KMS-11 (cell line): Measurements from ENCODE around the gene IFT25.

Source experiments
- H2AFZ ChIP-seq: fragments of 200-600 bp; sonication (generic); 2 replicates; pipeline ENCODE4 v1.6.1; 2016; ENCODE audit warnings: antibody characterized with exemption, mixed run types, low read depth
- H3K27ac ChIP-seq: fragments of 200-600 bp; sonication (generic); 2 replicates; pipeline ENCODE4 v1.6.1; 2016; ENCODE audit warnings: mild to moderate bottlenecking, mixed run types
- H3K27me3 ChIP-seq: fragments of 200-600 bp; sonication (generic); 2 replicates; pipeline ENCODE4 v1.6.1; 2017; ENCODE audit warnings: mild to moderate bottlenecking, low read depth, mixed run types, moderate library complexity; ENCODE audit not compliant: insufficient read depth
- H3K36me3 ChIP-seq: fragments of 200-600 bp; sonication (generic); 2 replicates; pipeline ENCODE4 v1.6.1; 2017; ENCODE audit warnings: mild to moderate bottlenecking, mixed run types; ENCODE audit not compliant: insufficient read depth
- H3K4me1 ChIP-seq: fragments of 200-600 bp; sonication (generic); 2 replicates; pipeline ENCODE4 v1.6.1; 2016; ENCODE audit warnings: mild to moderate bottlenecking, low read depth, mixed run types; ENCODE audit not compliant: poor library complexity, severe bottlenecking
- H3K4me2 ChIP-seq: fragments of 200-600 bp; sonication (generic); 2 replicates; pipeline ENCODE4 v1.7.0; 2016; ENCODE audit warnings: mild to moderate bottlenecking, mixed run types
- H3K4me3 ChIP-seq: fragments of 200-600 bp; sonication (generic); IDR thresholded peaks from 2 replicates; pipeline ENCODE4 v1.6.1; 2017; ENCODE audit warnings: low read depth, low read length, mixed read lengths; ENCODE audit not compliant: insufficient read depth
- H3K79me2 ChIP-seq: fragments of 200-600 bp; sonication (generic); 2 replicates; pipeline ENCODE4 v1.6.1; 2016; ENCODE audit warnings: low read depth, mixed run types; ENCODE audit not compliant: insufficient read depth
- H3K9ac ChIP-seq: fragments of 200-600 bp; sonication (generic); 2 replicates; pipeline ENCODE4 v1.6.1; 2016; ENCODE audit warnings: mild to moderate bottlenecking, mixed run types
- H4K20me1 ChIP-seq: fragments of 200-600 bp; sonication (generic); 2 replicates; pipeline ENCODE4 v1.6.1; 2016; ENCODE audit warnings: mild to moderate bottlenecking, mixed run types; ENCODE audit not compliant: insufficient read depth
- TF ChIP-seq, protein P1 (sequence below): fragments of 200-600 bp; sonication (generic); conservative IDR thresholded peaks from 2 replicates; pipeline ENCODE4 v1.6.1; 2017; ENCODE audit warnings: low read depth, mild to moderate bottlenecking, antibody characterized with exemption, low read length, moderate library complexity, mixed read lengths

Gene IFT25

DNA sequence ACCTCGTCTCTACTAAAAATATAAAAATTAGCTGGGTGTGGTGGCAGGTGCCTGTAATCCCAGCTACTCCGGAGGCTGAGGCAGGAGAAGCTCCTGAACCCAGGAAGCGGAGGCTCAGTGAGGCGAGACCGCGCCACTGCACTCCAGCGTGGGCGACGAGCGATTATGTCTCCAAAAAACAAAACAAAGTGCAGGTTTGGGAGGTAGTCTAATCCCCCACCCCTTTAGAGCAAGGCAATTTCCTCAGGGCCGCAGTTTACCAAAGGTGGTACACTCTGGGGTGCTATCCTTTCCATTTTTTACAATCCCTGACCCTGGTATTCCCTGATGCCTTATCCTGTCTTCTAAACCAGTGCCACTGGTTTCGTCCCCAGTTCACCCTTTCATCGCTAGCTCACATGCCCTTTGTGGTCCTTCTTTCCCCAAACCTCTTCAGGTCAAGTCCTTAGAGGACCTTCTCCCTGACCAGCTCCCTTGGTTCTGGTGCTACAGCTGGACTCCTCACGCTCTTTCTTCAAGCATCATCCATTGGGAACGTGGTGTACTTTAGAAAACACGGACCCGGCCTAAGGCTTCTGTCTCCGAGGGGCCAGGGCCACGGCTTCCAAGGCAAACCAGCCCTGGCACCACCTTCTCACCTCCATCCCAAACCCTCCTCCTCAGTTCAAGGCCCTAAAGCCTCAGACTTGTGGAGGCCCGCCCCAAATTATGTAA lies 873 bp downstream of the IFT25 start:
- Histone ChIP-seq H3K36me3 (no peaks in the 10 kb centered on the region), H4K20me1 (no peaks in the 10 kb centered on the region), H3K27ac (no peak overlapping the region), H3K79me2 (peaks cover 34% of the 10 kb centered on the region; the same call in 1 of the 2 replicates), H3K4me3 (peak overlapping the region; percentile 93), H2AFZ (peak overlapping the region; percentile 94), H3K4me2 (peak overlapping the region; percentile 93), H3K4me1 (peaks cover 25% of the 10 kb centered on the region), H3K9ac (peak overlapping the region; percentile 30; the same call in 1 of the 2 replicates), H3K27me3 (no peaks in the 10 kb centered on the region)
- TF ChIP-seq, protein P1, sequence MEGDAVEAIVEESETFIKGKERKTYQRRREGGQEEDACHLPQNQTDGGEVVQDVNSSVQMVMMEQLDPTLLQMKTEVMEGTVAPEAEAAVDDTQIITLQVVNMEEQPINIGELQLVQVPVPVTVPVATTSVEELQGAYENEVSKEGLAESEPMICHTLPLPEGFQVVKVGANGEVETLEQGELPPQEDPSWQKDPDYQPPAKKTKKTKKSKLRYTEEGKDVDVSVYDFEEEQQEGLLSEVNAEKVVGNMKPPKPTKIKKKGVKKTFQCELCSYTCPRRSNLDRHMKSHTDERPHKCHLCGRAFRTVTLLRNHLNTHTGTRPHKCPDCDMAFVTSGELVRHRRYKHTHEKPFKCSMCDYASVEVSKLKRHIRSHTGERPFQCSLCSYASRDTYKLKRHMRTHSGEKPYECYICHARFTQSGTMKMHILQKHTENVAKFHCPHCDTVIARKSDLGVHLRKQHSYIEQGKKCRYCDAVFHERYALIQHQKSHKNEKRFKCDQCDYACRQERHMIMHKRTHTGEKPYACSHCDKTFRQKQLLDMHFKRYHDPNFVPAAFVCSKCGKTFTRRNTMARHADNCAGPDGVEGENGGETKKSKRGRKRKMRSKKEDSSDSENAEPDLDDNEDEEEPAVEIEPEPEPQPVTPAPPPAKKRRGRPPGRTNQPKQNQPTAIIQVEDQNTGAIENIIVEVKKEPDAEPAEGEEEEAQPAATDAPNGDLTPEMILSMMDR, result no peak

DNA sequence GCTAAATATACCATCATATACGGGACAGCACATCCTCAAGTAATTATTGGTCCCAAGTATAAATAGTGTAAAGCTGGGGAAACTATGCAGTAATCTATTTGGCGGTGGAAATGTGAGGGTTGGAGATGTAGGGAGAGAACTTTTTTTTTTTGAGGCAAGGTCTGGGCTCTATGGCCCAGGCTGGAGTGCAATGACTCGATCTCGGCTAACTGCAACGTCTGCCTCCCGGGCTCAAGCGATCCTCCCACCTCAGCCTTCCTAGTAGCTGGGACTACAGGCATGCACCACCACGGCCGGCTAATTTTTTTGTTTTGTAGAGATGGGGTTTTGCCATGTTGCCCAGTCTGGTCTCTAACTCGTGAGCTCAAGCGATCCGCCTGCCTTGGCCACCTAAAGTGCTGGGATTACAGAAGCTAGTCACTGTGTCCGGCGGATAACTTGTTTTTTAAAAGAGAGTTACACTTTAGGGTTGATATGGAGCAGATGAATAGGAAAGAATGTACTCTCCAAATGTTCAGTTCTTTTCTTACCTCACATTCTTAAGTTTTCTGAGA lies 1.9 kb downstream of the IFT25 start:
- Histone ChIP-seq H4K20me1 (no peaks in the 10 kb centered on the region), H3K9ac (no peak overlapping the region), H3K27me3 (no peaks in the 10 kb centered on the region), H3K36me3 (no peaks in the 10 kb centered on the region), H3K4me3 (no peak overlapping the region), H3K4me1 (peaks cover 25% of the 10 kb centered on the region), H3K27ac (no peak overlapping the region), H3K4me2 (no peak overlapping the region), H3K79me2 (peaks cover 34% of the 10 kb centered on the region; the same call in 1 of the 2 replicates), H2AFZ (no peak overlapping the region)
- TF ChIP-seq, protein P1, result no peak

DNA sequence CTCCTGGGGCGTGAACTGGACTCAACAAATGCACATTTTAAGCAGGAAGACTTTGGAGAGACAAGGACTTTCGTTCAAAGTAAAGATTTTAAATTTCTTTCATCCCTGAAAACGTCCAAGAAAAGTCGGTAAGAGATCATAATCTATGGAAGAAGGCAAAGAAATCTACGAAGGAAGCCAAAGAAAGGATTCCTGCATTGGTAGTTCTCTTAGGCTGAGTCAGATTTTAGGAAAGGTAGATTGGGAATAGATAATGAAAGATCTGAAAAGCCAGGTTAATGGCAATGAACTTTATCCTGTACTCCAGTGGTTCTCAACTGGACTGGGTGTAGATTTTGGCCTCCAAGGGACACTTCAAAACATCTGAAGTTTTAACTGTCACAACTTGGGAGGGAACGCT lies 2.4 kb downstream of the IFT25 start:
- Histone ChIP-seq H3K4me1 (peaks cover 20% of the 10 kb centered on the region), H2AFZ (no peak overlapping the region), H3K79me2 (peaks cover 30% of the 10 kb centered on the region; the same call in 1 of the 2 replicates), H3K27ac (no peak overlapping the region), H3K9ac (no peak overlapping the region), H3K27me3 (no peaks in the 10 kb centered on the region), H3K4me3 (no peak overlapping the region), H4K20me1 (no peaks in the 10 kb centered on the region), H3K4me2 (no peak overlapping the region), H3K36me3 (no peaks in the 10 kb centered on the region)
- TF ChIP-seq, protein P1, result no peak

DNA sequence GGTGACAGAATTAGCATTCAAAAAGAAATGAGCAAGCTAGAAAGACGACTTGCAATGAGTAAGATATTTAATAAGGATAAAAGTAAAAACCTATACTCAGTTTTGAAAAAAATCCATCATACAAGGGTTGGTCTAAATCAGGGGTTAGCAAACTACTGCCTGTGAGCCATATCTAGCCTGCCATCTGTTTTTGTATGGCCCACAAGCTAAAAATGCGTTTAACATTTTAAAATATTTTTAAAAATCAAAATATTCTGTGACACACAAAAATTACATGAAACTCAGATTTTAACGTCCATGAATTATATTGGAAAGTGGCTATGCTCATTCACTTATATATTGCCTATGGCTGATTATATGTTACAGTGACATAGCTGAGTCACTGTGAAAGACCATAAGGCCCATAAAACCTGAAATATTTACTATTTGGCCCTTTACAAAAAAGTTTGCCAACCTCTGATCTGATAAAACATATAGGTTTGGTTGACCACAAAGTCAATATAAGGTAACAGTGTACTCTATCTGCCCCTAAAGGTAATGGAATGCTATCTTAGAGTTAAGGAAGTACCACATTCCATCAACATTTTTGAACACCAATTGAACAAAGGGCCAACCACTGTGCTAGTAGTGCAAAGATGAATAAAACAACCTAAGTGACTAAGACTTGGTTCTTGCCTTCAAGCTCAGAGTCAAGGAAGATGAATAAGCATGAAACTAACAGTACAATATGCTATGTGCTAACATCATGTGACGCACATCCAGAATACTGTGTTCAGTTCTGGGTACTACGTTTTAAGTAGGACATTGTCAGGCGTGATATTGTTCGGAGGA lies 3.2 kb downstream of the IFT25 start:
- Histone ChIP-seq H3K27me3 (no peaks in the 10 kb centered on the region), H4K20me1 (no peaks in the 10 kb centered on the region), H3K79me2 (peaks cover 23% of the 10 kb centered on the region; the same call in 1 of the 2 replicates), H3K4me1 (peaks cover 12% of the 10 kb centered on the region), H2AFZ (no peak overlapping the region), H3K4me3 (no peak overlapping the region), H3K27ac (no peak overlapping the region), H3K9ac (no peak overlapping the region), H3K36me3 (no peaks in the 10 kb centered on the region), H3K4me2 (no peak overlapping the region)
- TF ChIP-seq, protein P1, result no peak
